ENCODE measurements around the gene RUVBL2.
"Not testable (repeated sequence)": the region's sequence is repeated elsewhere in the genome, so short reads cannot be mapped to it uniquely, and the experiment has no call there.

Gene RUVBL2

DNA sequence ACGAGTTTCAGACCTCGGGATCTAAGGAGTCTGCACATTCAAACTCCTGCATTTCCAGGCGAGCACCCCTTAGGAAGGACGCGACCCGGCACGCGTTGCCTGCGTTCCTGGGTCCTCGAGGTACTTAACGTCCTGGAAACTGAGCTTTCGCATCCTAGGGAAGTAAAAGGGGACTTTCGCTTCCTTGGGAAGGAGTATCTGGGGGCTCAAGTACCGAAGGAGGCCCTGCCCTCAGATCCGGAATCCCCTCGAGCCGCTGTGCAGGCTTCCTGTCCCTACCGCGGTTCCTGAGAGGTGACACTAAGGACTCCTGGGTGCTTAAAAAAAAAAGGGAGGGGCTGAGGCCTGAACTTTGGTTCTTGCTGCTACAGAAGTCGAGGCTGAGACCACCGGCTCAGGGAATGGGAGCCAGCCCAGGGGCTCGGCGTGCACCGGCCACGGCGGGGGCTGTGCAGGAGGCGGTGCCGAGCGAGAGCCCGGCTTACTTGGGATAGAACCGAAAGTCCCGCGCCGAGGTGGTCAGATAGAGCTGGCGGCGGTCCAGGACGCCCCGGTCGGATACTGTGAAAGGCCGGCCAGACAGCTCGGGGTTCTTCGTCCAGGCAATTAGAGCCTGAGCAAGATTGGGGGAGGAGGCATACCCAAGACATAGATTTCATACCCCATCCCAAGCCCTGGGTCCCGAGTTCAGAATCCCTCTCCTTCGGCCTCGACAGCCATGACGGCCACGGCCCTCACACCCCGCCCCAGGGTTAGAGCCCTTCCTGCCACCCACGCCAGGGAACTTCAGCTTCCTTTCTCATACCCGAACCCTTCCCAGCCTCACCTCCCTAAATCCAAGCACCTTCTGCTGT is 24.9 kb downstream of the RUVBL2 start:
- DNase-seq: not testable (repeated sequence)

- DNase-seq: peak; percentile 48
These were observed 25.7 kb downstream of the RUVBL2 start for GRCh38 chr19:49019242-49019932.

DNA sequence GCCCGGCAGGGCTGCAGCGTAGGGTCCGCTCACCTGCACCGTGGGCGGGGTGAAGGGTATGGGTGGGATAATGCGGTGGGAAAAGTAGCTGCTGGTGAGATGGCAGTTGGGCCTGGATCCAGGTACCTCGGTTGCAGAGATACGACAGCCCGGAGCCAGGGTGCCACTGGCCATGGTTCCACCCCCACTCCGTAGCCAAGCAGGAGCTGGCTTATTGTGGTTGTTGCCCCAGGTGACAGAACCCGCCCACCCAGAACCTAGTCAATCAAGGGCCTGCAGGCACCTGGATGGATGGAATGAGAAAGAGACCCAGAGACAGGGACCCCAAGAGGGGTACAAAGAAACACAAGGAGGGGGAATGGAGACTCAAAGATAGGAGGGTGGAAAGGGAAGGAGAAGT is 26.7 kb downstream of the RUVBL2 start:
- no peak for DNase-seq

GRCh38 chr19:49020931-49021895 is 27.5 kb downstream of the RUVBL2 start:
- DNase-seq: no peak

DNA sequence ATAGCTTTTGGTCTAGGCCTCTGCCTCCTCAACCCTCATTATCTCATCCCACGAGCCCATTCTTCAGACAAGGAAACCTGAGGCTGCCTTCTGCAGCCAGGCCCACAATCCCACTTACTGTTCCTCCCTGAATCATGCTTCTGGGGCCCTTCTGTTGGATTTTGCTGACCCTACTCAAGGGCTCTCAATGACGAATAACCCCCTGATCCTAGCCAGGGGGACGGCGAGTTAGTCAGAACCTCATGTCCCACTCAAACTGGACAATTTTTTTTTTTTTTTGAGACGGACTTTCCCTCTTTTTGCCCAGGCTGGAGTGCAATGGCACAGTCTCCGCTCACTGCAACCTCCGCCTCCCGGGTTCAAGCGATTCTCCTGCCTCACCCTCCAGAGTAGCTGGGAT is 28.4 kb downstream of the RUVBL2 start:
- no peak for DNase-seq

- not testable (repeated sequence) for DNase-seq
These were observed 30.5 kb downstream of the RUVBL2 start, which contains the start of gene CGB3 for GRCh38 chr19:49024233-49024632. TSS of gene CGB3 (minus strand) at chr19:49024333. CDS start at chr19:49023971, 362 bp downstream.

DNA sequence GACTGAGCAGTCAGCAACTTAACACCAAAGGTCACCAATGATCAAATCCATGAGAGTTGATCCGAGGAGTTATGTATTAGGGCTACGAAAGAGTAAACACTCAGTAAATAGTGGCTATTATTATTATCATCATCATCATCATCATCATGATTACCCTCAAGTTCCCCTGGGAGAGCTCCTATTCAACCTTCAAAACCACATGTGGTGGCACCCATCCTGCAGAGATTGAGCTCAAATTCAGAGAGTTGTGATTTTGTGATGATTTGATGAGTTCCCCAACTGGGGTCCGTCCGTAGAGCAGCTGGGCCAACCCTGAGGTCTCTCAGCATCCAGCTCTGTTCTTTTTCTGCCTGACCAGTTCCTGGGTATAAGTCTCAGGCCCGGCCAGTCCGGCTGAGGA is 31.4 kb downstream of the RUVBL2 start:
- DNase-seq: not testable (repeated sequence)

DNA sequence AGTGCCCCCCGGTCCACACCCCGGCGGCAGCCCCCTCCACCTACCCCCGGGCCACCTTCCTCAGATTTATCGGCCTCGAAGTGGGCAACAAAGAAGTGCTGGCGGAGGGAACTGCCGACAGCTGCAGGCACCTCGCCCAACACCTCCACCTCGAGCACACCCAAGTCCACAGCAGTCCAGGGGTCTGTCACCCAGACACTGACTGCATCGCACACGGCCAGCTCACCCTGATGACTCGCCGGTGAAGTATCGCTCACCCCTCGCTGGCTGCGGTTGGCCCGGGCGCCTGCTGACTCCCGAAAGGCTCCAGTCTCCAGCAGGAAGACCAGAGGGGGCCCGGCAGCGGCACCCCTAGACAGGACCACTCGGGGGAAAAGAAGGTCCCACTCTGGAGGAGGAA is 31.9 kb downstream of the RUVBL2 start:
- DNase-seq: not testable (repeated sequence)

DNA sequence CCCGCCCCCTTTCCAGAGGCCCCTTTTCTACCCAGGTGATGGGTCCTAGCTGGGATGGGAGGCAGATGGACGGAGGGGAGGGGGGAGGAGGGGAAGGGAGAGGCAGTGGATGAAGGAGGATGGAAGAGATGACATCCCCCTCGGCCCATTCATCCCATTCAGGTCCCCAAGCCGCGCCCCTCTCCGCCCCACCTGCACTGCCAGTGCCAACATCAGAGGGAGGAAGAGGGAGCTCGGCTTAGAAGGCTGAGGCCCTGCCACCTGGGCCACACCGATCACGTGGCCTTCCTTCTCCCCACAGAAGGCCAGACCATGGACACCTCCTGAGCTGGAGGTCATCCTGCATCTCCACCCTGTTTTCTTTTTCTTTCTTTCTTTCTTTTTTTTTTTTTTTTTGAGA is 35.0 kb downstream of the RUVBL2 start:
- DNase-seq: not testable (repeated sequence)

GRCh38 chr19:49029749-49030148 is 36.1 kb downstream of the RUVBL2 start:
- DNase-seq: not testable (repeated sequence)

GRCh38 chr19:49030323-49030722 is 36.6 kb downstream of the RUVBL2 start:
- not testable (repeated sequence) for DNase-seq

- peak; percentile 28 for DNase-seq
These were observed 38.1 kb downstream of the RUVBL2 start, which contains the start of gene CGB2 for GRCh38 chr19:49031642-49032301. TSS of gene CGB2 (plus strand) at chr19:49031890. CDS start at chr19:49032096, 206 bp downstream.

DNA sequence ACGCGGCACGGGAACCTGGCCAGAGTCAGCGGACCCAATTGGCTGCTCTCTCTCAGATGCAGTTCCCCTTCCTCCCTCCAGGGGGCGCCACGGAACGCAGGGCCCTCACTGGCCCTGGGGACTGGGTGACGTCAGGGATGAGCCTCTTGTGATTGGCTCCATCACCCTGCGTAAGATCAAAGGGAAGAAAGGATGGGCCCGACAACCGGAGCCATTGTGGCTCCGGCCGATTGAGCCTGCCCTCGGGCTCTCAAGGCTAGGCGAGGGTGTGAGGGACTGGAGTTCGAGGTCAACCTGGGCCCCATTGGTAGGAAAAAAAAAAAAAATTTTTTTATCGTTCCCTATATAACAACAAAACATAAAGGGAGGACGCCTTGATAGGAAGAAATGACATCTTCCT is 43.1 kb downstream of the RUVBL2 start, which contains the start of gene CGB1:
Gene CGB1 (minus strand): TSS at position 81 of the 400 bp plus-strand sequence. CDS start 184 bp downstream, outside the sequence.
- not testable (repeated sequence) for DNase-seq

GRCh38 chr19:49038111-49038510 is 44.4 kb downstream of the RUVBL2 start:
- not testable (repeated sequence) for DNase-seq

- DNase-seq: not testable (repeated sequence)
These were observed 45.0 kb downstream of the RUVBL2 start for GRCh38 chr19:49038557-49039276.

- not testable (repeated sequence) for DNase-seq
These were observed 46.0 kb downstream of the RUVBL2 start for GRCh38 chr19:49039736-49040135.

GRCh38 chr19:49042177-49042576 is 48.5 kb downstream of the RUVBL2 start:
- no peak for DNase-seq

DNA sequence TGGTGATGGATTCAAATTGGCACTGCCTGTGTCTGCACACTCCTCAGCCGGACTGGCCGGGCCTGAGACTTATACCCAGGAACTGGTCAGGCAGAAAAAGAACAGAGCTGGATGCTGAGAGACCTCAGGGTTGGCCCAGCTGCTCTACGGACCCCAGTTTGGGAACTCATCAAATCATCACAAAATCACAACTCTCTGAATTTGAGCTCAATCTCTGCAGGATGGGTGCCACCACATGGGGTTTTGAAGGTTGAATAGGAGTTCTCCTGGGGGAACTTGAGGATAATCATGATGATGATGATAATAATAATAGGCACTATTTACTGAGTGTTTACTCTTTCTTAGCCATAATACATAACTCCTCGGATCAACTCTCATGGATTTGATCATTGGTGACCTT is 49.0 kb downstream of the RUVBL2 start:
- not testable (repeated sequence) for DNase-seq

- DNase-seq: not testable (repeated sequence)
These were observed 49.9 kb downstream of the RUVBL2 start, which contains the start of gene CGB5 for GRCh38 chr19:49043548-49043947. TSS of gene CGB5 (plus strand) at chr19:49043848. CDS start at chr19:49044210, 362 bp downstream.

DNA sequence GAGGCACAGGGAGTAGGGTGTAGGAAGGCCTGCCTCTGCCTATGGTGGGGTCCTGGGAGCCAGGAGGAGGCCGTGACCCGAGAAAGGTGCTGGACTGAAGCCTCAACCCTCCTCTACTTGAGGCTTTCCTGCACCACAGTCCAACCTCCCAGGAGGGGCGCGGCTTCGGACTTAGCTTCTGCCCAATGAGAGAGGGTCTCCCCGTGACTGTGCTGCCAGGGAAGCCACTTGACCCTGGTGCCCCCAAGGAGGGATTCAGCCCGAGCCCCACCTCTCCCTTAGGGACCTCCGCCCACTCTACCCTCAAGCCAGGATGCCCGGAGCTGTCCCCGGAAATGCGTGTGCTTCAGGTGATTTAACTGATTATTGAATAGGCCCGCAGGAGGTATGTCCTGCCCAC is 55.3 kb downstream of the RUVBL2 start, which contains the start of gene CGB8:
Gene CGB8 (minus strand): TSS at position 101 of the 400 bp plus-strand sequence. CDS start 372 bp downstream, outside the sequence.
- not testable (repeated sequence) for DNase-seq

- DNase-seq: not testable (repeated sequence)
These were observed 56.1 kb downstream of the RUVBL2 start for GRCh38 chr19:49049834-49050233.

Data from effector CD4-positive, alpha-beta T cell (primary cell).